Mucosa of rectum (tissue), 2 donors: Measurements from ENCODE around the gene DIAPH1.

Source experiments
- H3K27ac ChIP-seq, 2 donors: one replicate each; pipeline ENCODE4 v1.7.0; 2013; ENCODE audit warnings: inconsistent platforms in 2 of 2, low read depth in 2 of 2, low read length in 2 of 2
- H3K27me3 ChIP-seq, 2 donors: one replicate each; pipeline ENCODE4 v1.7.0; 2013; ENCODE audit warnings: low read length in 2 of 2; ENCODE audit not compliant: control insufficient read depth in 2 of 2, insufficient read depth in 2 of 2
- H3K36me3 ChIP-seq, 2 donors: one replicate each; pipeline ENCODE4 v1.7.0; 2013; ENCODE audit warnings: low read length in 2 of 2; ENCODE audit not compliant: control insufficient read depth in 2 of 2, insufficient read depth in 2 of 2
- H3K4me1 ChIP-seq, 2 donors: one replicate each; pipeline ENCODE4 v1.7.0; 2013; ENCODE audit warnings: low read length in 2 of 2, mild to moderate bottlenecking in 1 of 2; ENCODE audit not compliant: control insufficient read depth in 2 of 2, insufficient read depth in 2 of 2
- H3K4me3 ChIP-seq, 2 donors: one replicate each; pipeline ENCODE4 v1.7.0; 2013; ENCODE audit warnings: low read length in 2 of 2
- H3K9ac ChIP-seq, 2 donors: one replicate each; pipeline ENCODE4 v1.7.0; 2013; ENCODE audit warnings: low read length in 2 of 2, low read depth in 1 of 2, mild to moderate bottlenecking in 1 of 2
- H3K9me3 ChIP-seq, 2 donors: one replicate each; pipeline ENCODE4 v1.7.0; 2013; ENCODE audit warnings: low read length in 2 of 2; ENCODE audit not compliant: control insufficient read depth in 2 of 2
- donor health status: healthy.
- donor health status: Normal muscosa, but diverticular disease.

Gene DIAPH1

GRCh38 chr5:141496038-141496437, 122.8 kb downstream of the DIAPH1 start:
- H3K27ac ChIP-seq, result no peak overlapping the region
- peaks cover 0 to 4% of the 10 kb centered on the region in 2 donors for H3K27me3 ChIP-seq
- peaks cover 0 to 3% of the 10 kb centered on the region in 2 donors for H3K4me1 ChIP-seq
- H3K4me3 ChIP-seq, result no peak overlapping the region
- no peaks in the 10 kb centered on the region for H3K9me3 ChIP-seq
- H3K36me3 ChIP-seq, result no peaks in the 10 kb centered on the region
- no peak overlapping the region for H3K9ac ChIP-seq

- H3K4me3 ChIP-seq, result no peak overlapping the region
- peaks cover 0 to 3% of the 10 kb centered on the region in 2 donors for H3K4me1 ChIP-seq
- no peak overlapping the region for H3K27ac ChIP-seq
- no peaks in the 10 kb centered on the region for H3K9me3 ChIP-seq
- no peak overlapping the region for H3K9ac ChIP-seq
- no peaks in the 10 kb centered on the region for H3K36me3 ChIP-seq
- peaks cover 0 to 4% of the 10 kb centered on the region in 2 donors for H3K27me3 ChIP-seq
Observed at GRCh38 chr5:141495453-141495811, 123.4 kb downstream of the DIAPH1 start.

- no peak overlapping the region for H3K4me3 ChIP-seq
- peaks cover 0 to 4% of the 10 kb centered on the region in 2 donors for H3K27me3 ChIP-seq
Observed at GRCh38 chr5:141494761-141495452, 123.9 kb downstream of the DIAPH1 start.

GRCh38 chr5:141493500-141494422, 125.0 kb downstream of the DIAPH1 start:
- Histone ChIP-seq H3K27me3 (peaks cover 0 to 4% of the 10 kb centered on the region in 2 donors), H3K36me3 (no peaks in the 10 kb centered on the region), H3K9ac (no peak overlapping the region), H3K27ac (no peak overlapping the region), H3K9me3 (no peaks in the 10 kb centered on the region), H3K4me1 (peaks cover 0 to 3% of the 10 kb centered on the region in 2 donors), H3K4me3 (no peak overlapping the region)

More at GRCh38 chr5:141494761-141495452, 123.9 kb downstream of the DIAPH1 start:
- no peaks in the 10 kb centered on the region for H3K9me3 ChIP-seq
- no peak overlapping the region for H3K9ac ChIP-seq
- no peaks in the 10 kb centered on the region for H3K36me3 ChIP-seq
- peaks cover 0 to 3% of the 10 kb centered on the region in 2 donors for H3K4me1 ChIP-seq
- H3K27ac ChIP-seq, result no peak overlapping the region

GRCh38 chr5:141492168-141492885, 126.5 kb downstream of the DIAPH1 start:
- Histone ChIP-seq H3K9me3 (no peaks in the 10 kb centered on the region), H3K27me3 (peaks cover 0 to 4% of the 10 kb centered on the region in 2 donors), H3K4me1 (peaks cover 0 to 3% of the 10 kb centered on the region in 2 donors), H3K9ac (no peak overlapping the region), H3K4me3 (no peak overlapping the region), H3K27ac (no peak overlapping the region), H3K36me3 (no peaks in the 10 kb centered on the region)

GRCh38 chr5:141491323-141492167, 127.3 kb downstream of the DIAPH1 start:
- Histone ChIP-seq H3K36me3 (peaks cover 0 to 1% of the 10 kb centered on the region in 2 donors), H3K27ac (no peak overlapping the region), H3K9me3 (no peaks in the 10 kb centered on the region), H3K9ac (no peak overlapping the region), H3K4me3 (no peak overlapping the region), H3K4me1 (peaks cover 0 to 3% of the 10 kb centered on the region in 2 donors), H3K27me3 (peaks cover 0 to 4% of the 10 kb centered on the region in 2 donors)

- Histone ChIP-seq H3K4me3 (no peak overlapping the region), H3K36me3 (peaks cover 0 to 7% of the 10 kb centered on the region in 2 donors), H3K27ac (no peak overlapping the region), H3K27me3 (peaks cover 0 to 4% of the 10 kb centered on the region in 2 donors), H3K9me3 (no peaks in the 10 kb centered on the region), H3K4me1 (peaks cover 0 to 3% of the 10 kb centered on the region in 2 donors), H3K9ac (no peak overlapping the region)
Observed at GRCh38 chr5:141490771-141491170, 128.0 kb downstream of the DIAPH1 start.

GRCh38 chr5:141490271-141490670, 128.5 kb downstream of the DIAPH1 start:
- Histone ChIP-seq H3K9me3 (no peaks in the 10 kb centered on the region), H3K4me1 (peaks cover 0 to 3% of the 10 kb centered on the region in 2 donors), H3K27me3 (peaks cover 0 to 4% of the 10 kb centered on the region in 2 donors), H3K27ac (no peak overlapping the region), H3K9ac (no peak overlapping the region), H3K36me3 (peaks cover 0 to 7% of the 10 kb centered on the region in 2 donors), H3K4me3 (no peak overlapping the region)

GRCh38 chr5:141489841-141490240, 129.0 kb downstream of the DIAPH1 start:
- Histone ChIP-seq H3K27me3 (peaks cover 0 to 4% of the 10 kb centered on the region in 2 donors), H3K27ac (no peak overlapping the region), H3K36me3 (peaks cover 0 to 7% of the 10 kb centered on the region in 2 donors), H3K4me1 (peaks cover 0 to 6% of the 10 kb centered on the region in 2 donors), H3K9ac (no peak overlapping the region), H3K4me3 (no peak overlapping the region), H3K9me3 (no peaks in the 10 kb centered on the region)
